Activated CD8-positive, alpha-beta memory T cell treated with anti-CD3 and anti-CD28 coated beads, Interleukin-2, amount 50 U/mL, for 24 hours (primary cell): ENCODE results near the gene CRKL.
"Not testable (repeated sequence)": the region's sequence is repeated elsewhere in the genome, so short reads cannot be mapped to it uniquely, and the experiment has no call there.

ENCODE experiments used
- DNase-seq: peaks from one replicate; pipeline ENCODE4 v3.0.0-alpha.2; 2020; ENCODE audit errors: extremely low read depth

Gene CRKL

GRCh38 chr22:20901093-20902033, 15.8 kb upstream of the CRKL start:
- DNase-seq = not testable (repeated sequence)

- DNase-seq = no peak
Measured at GRCh38 chr22:20903093-20903492, 14.1 kb upstream of the CRKL start.

GRCh38 chr22:20904008-20904979, 12.9 kb upstream of the CRKL start:
- no peak for DNase-seq

GRCh38 chr22:20904980-20905355, 12.2 kb upstream of the CRKL start:
- no peak for DNase-seq

GRCh38 chr22:20905415-20906386, 11.5 kb upstream of the CRKL start:
- no peak for DNase-seq

- DNase-seq = no peak
Measured at GRCh38 chr22:20906387-20906767, 10.8 kb upstream of the CRKL start.

DNA sequence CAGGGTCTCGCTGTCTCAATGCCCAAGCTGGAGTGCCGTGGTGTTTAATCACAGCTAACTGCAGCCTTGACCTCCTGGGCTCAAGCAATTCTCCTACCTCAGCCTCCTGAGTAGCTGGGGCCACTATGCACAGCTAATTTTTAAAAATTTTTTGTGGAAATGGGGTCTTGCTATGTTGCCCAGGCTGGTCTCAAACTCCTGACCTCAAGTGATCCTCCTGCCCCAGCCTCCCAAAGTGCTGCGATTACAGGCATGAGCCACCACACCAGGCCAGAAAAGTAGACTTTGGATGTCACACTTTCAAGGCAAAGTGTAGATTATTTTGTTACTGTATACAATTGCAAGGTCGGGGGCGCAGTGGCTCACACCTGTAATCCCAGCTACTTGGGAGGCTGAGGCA, 8.5 kb upstream of the CRKL start:
- not testable (repeated sequence) for DNase-seq

GRCh38 chr22:20909543-20910303, 7.5 kb upstream of the CRKL start:
- no peak for DNase-seq

DNA sequence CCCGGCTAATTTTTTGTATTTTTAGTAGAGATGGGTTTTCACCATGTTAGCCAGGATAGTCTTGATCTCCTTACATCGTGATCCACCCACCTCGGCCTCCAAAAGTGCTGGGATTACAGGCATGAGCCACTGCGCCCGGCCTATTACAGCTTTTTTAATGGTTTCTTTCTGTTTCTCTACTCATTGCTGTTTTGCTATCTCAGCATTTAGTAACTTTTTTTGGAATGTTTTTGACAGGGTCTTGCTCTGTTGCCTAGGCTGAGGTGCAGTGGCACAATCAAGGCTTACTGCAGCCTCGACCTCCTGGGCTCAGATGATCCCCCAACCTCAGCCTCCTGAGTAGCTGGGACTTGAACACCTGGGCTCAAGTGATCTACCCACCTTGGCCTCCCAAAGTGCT, 4.7 kb upstream of the CRKL start:
- DNase-seq = no peak

DNA sequence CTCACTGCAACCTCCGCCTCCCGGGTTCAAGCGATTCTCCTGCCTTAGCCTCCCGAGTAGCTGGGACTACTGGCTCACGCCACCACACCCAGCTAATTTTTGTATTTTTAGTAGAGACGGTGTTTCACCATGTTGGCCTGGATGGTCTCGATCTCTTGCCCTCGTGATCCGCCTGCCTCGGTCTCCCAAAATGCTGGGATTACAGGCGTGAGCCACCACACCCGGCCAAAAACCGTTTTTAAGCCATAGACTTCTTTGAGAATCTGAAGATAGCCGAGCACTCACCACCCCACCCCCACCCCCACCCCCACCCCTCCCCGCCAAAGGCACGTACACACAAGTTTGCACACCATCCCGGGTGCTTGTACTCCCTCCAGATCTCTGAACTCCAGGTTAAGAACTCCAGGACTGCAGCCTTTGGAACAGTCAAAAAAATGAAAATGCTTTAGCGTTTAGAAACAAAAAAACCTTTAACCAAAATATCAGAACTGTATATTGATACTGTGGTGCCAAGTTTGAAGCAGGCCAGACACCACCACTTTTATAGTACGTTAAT, 1.5 kb downstream of the CRKL start:
- no peak for DNase-seq

DNA sequence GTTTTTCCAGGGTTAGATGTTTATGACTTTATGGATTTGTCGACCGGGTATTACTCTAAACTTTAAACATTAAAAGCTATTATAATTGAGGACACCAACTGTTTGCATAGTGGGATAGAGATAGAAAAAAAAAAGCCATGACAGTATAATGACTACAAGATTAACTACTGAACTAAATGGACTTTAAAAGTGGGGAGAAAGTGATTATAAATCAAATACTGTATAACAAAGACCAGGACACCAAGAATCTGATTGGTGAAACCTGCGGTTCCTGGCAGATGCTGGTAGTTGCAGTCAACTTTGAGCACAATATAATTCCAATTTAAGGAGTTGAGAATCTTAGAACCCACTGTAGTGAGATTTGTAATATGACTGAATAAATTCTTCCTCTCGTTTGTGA, 2.5 kb downstream of the CRKL start:
- no peak for DNase-seq

- no peak for DNase-seq
Measured at GRCh38 chr22:20920881-20921203, 3.6 kb downstream of the CRKL start.

- no peak for DNase-seq
Measured at GRCh38 chr22:20922141-20922751, 5.0 kb downstream of the CRKL start.

GRCh38 chr22:20926243-20926642, 9.0 kb downstream of the CRKL start:
- no peak for DNase-seq

- no peak for DNase-seq
Measured at GRCh38 chr22:20927940-20928572, 10.8 kb downstream of the CRKL start.

DNA sequence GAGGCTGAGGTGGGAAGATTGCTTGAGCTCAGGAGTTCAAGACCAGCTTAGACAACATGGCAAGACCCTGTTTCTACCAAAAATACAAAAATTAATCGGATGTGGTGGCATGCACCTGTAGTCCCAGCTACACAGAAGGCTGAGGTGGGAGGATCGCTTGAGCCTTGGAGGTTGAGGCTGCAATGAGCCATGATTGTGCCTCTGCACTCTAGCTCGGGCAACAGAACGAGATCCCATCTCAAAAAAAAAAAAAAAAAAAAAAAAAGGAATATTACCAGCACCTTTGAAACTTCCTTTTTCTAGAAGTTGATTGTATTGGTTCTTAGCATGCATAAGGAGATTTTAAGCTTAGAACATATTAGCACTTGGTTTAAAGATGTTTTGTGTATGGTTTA, 11.4 kb downstream of the CRKL start:
- no peak for DNase-seq

DNA sequence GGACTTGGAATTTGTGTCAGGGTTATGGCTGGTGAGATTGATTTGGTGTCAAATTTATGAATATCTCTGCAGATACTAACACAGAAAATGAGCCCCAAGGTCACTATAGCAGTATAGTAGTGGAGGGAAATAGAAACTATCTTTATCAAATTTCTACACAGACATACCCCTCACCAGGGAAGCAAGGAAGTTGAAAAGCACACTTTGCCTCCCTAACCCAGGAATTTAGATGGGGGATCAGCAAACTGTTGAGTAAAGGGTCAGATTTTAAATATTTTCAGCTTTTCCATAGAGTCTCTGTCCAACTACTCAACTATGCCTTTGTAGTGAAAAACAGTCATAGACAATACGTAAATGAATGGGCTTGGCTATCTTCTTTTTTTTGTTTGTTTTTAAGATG, 12.8 kb downstream of the CRKL start:
- DNase-seq = no peak

DNA sequence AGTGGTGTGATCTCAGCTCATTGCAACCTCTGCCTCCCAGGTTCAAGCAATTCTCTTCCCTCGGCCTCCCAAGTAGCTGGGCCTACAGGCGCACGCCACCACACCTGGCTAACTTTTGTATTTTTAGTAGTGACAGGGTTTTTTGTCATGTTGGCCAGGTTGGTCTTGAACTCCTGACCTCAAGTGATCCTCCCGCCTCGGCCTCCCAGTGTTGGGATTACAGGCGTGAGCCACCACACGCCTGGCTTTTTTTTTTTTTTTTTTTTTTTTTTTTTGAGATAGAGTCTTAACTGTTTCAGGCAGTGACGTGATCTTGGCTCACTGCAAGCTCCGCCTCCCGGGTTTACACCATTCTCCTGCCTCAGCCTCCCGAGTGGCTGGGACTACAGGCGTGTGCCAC, 13.2 kb downstream of the CRKL start:
- not testable (repeated sequence) for DNase-seq

DNA sequence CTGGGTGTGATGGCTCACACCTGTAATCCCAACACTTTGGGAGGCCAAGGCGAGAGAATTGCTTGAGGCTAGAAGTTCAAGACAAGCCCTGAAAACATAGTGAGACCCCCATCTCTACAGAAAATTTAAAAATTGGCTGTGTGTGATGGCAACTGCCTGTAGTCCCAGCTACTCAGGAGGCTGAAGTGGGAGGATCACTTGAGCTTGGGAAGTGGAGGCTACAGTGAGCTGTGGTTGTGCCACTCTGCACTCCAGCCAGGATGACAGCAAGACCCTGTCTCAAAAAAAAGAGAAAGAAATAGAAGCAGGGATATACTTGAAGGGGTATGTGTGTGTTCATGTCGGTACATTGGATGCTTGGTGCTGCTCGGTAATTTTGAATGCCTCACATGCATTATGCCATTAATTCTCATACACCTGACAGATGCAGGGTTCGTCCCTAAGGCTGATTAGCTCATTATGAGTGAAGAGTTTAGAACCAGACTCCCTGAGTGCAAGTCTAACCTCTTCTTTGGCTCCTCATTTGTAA, 14.0 kb downstream of the CRKL start:
- no peak for DNase-seq
